A673 (cell line): Measurements from ENCODE around the gene ELP5.

Experiments used
- CTCF ChIP-seq: fragments of 300-800, 200-600 bp; sonication (generic); conservative IDR thresholded peaks from 2 replicates; pipeline ENCODE4 v1.5.1; 2017; ENCODE audit warnings: low read depth, mild to moderate bottlenecking, antibody characterized with exemption, low read length, moderate library complexity, mixed read lengths
- EZH2 ChIP-seq: fragments of 200-600 bp; sonication (generic); IDR thresholded peaks from 2 replicates; pipeline ENCODE4 v1.6.1; 2017; ENCODE audit warnings: borderline replicate concordance, low read depth, mild to moderate bottlenecking, mixed read lengths, antibody characterized with exemption, low read length; ENCODE audit not compliant: poor library complexity, severe bottlenecking

GRCh38 chr17:7237761-7238419 lies 14.1 kb upstream of the ELP5 start:
- TF ChIP-seq CTCF: no peak
- no peak for TF ChIP-seq EZH2
